ENCODE data around the gene KIAA1671.

KIAA1671 gene

DNA sequence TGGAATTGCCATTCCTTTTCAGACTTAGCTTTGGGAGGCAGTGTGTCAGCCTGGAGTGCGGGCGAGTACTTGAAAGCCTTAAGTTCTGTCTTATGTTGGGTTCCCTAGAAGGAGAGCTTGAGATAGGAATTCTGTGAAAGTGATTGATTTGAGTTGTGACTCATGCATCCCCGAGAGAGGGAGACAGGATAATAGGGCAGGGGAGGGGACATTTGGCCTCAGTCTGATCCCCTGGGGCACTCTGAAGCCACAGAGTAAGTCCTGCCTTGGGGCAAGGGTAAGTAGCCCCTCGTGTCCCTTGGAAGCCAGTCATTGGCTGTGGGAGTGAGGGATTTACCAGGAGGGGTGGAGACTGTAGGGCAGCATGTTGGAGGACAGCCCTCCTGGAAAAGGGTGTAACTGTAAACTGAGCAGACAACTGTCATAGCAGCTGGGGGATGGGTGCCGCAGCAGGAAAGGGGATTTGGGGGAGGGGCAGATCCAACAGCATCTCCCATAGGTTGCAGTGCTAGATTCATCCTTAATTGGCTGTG lies 44.0 kb downstream of the KIAA1671 start:
- H3K27ac ChIP-seq, result no peak overlapping the region
- DNase-seq, result no peak
- H3K4me3 ChIP-seq (ENCODE audit: low read depth, low read length), result no peak overlapping the region
- H3K36me3 ChIP-seq (replicated peaks), result no peaks in the 10 kb centered on the region
- no peaks in the 10 kb centered on the region for H3K27me3 ChIP-seq (replicated peaks)
- TF ChIP-seq, protein P1, sequence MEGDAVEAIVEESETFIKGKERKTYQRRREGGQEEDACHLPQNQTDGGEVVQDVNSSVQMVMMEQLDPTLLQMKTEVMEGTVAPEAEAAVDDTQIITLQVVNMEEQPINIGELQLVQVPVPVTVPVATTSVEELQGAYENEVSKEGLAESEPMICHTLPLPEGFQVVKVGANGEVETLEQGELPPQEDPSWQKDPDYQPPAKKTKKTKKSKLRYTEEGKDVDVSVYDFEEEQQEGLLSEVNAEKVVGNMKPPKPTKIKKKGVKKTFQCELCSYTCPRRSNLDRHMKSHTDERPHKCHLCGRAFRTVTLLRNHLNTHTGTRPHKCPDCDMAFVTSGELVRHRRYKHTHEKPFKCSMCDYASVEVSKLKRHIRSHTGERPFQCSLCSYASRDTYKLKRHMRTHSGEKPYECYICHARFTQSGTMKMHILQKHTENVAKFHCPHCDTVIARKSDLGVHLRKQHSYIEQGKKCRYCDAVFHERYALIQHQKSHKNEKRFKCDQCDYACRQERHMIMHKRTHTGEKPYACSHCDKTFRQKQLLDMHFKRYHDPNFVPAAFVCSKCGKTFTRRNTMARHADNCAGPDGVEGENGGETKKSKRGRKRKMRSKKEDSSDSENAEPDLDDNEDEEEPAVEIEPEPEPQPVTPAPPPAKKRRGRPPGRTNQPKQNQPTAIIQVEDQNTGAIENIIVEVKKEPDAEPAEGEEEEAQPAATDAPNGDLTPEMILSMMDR (IDR thresholded peaks at IDR 0.05; ENCODE audit: low read depth, low read length, missing control alignments), result no peak
- in situ Hi-C loops (cut with HindIII; ENCODE audit: low pct_ligation_motif_present, low sequenced_read_pairs), result no loop called here

DNA sequence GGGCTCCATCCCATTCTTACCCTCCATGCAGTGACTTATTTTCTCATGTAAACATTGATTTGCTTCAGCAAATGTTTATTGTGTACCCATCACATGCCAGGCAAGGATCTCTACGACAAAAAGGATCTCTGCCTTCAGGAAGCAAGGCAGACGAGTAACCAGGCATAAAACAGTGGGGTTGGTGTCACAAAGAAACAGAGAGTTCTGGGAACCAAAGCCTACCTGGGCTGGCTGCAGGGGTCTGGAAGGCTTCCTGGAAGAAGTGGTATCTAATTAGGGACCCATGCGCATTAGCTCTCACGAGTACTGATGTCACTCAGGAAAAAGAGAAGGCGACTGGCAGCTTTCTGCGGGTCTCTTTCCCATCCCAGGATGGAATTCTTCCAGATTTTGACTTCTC lies 44.5 kb downstream of the KIAA1671 start:
- no peak overlapping the region for H3K27ac ChIP-seq
- TF ChIP-seq, protein P1 (IDR thresholded peaks at IDR 0.05; ENCODE audit: low read depth, low read length, missing control alignments), result no peak
- no peak for DNase-seq
- no peaks in the 10 kb centered on the region for H3K27me3 ChIP-seq (replicated peaks)
- H3K4me3 ChIP-seq (ENCODE audit: low read depth, low read length), result no peak overlapping the region
- no peaks in the 10 kb centered on the region for H3K36me3 ChIP-seq (replicated peaks)
- in situ Hi-C loops (cut with HindIII; ENCODE audit: low pct_ligation_motif_present, low sequenced_read_pairs), result no loop called here

DNA sequence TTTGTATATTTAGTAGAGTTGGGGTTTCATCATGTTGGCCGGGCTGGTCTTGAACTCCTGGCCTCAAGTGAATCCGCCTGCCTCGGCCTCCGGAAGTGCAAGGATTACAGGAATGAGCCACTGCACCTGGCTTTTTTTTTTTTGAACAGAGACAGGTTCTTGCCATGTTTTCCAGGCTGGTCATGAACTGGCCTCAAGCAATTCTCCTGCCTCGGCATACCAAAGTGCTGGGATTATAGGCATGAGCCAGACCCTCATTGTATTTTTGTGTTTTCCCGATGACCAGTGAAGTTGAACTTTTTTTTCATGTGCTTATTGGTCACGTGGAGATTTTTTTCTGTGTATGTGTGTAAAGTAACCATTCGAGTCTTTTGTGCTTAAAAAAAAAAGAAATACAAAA lies 48.2 kb downstream of the KIAA1671 start:
- no peak for DNase-seq
- TF ChIP-seq, protein P1 (IDR thresholded peaks at IDR 0.05; ENCODE audit: low read depth, low read length, missing control alignments), result no peak
- Histone ChIP-seq H3K27ac (no peak overlapping the region), H3K4me3 (ENCODE audit: low read depth, low read length) (no peak overlapping the region), H3K27me3 (replicated peaks) (no peaks in the 10 kb centered on the region), H3K36me3 (replicated peaks) (no peaks in the 10 kb centered on the region)
- in situ Hi-C loops (cut with HindIII; ENCODE audit: low pct_ligation_motif_present, low sequenced_read_pairs), result no loop called here

DNA sequence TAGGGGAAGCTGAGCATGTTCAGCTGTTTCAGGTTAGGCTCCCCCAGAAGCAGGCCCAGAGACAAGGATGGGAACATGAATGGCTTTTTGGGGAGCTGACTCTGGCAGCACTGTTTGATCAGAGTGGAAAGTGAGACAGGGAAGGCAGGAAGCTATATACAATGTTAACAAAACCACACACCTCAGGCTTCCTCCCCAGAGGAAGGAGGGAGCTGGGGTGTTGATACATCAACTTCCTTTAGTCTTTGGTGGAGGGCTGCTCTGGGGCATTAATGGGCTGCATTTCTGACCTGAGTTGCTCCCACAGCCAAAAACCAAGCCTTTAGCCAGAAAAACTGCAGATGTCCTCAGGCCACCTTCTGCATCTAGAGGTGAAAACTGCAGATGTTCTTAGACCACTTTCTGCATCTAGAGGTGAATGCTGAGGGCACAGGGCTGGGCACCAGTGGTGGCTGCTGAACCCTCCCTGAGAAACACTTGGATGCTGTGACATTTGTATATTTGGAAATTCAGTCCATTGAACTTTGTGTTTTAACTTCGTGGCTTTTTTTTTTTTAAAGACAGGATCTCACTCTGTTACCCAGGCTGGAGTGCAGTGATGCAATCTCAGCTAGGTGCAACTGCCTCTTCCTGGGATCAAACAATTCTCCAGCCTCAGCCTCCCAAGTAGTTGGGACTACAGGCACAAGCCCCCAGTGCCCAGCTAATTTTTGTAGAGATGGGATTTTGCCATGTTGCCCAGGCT lies 49.9 kb downstream of the KIAA1671 start:
- TF ChIP-seq, protein P1 (IDR thresholded peaks at IDR 0.05; ENCODE audit: low read depth, low read length, missing control alignments), result no peak
- Histone ChIP-seq H3K36me3 (replicated peaks) (no peaks in the 10 kb centered on the region), H3K27me3 (replicated peaks) (no peaks in the 10 kb centered on the region), H3K27ac (no peak overlapping the region), H3K4me3 (ENCODE audit: low read depth, low read length) (no peak overlapping the region)
- in situ Hi-C loops (cut with HindIII; ENCODE audit: low pct_ligation_motif_present, low sequenced_read_pairs), result no loop called here
- no peak for DNase-seq

DNA sequence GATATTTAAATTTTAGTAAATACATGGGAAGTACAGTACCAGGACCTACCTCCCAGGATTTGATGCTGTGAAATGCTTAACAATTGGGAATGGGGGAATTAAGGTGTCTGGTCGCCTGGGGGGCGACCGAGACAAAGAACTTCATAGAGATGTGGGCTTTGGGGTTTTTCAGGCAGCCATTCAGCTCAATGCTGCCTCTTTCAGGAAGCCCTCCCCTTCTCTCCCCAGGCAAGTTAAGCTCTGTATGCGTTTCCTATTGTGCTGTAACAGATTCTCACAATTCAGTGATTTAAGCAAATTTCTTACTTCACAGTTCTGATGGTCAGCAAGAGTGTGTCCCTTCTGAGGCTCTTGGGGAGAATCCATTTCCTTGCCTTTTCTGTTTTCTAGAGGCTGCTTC lies 53.8 kb downstream of the KIAA1671 start:
- TF ChIP-seq, protein P1 (IDR thresholded peaks at IDR 0.05; ENCODE audit: low read depth, low read length, missing control alignments), result no peak
- Histone ChIP-seq H3K27ac (no peak overlapping the region), H3K4me3 (ENCODE audit: low read depth, low read length) (no peak overlapping the region), H3K36me3 (replicated peaks) (no peaks in the 10 kb centered on the region), H3K27me3 (replicated peaks) (no peaks in the 10 kb centered on the region)
- in situ Hi-C loops (cut with HindIII; ENCODE audit: low pct_ligation_motif_present, low sequenced_read_pairs), result no loop called here
- DNase-seq, result no peak

All from brain microvascular endothelial cell (primary cell).